Measurements from ENCODE around the gene AP1B1.

Gene AP1B1

DNA sequence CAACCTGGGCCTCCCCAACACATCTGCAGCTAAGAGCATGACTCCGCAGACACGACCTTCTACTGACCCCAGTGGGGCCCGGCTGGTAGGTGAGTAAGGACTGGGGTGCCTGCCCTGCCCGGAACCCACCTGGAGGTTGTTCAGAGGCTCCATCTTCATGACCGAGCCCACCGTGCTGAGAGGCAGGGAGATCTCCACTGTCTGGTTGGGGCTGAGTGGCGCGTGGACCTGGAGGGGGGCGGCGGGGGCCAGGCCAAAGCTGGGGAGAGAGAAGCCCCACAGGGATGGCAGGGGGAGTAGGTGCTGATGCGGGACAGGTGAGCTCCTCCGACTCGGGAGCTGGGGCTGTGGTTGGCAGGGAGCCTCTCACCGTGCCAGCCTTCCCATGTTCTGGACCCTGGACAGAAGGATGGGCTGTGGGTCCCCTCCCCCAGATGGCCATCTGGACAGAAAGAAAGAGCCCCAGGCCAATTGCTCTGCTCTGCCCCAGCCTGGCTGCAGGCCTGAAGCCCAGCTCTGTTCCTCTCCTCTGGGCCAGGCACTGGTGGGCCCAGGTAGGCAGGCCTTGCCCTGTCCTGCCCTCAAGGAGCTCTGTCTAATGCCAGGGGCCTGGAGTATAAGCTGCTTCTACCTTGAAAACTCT, 56.6 kb downstream of the AP1B1 start:
- DNase-seq (ENCODE audit: low read depth): no peak

DNA sequence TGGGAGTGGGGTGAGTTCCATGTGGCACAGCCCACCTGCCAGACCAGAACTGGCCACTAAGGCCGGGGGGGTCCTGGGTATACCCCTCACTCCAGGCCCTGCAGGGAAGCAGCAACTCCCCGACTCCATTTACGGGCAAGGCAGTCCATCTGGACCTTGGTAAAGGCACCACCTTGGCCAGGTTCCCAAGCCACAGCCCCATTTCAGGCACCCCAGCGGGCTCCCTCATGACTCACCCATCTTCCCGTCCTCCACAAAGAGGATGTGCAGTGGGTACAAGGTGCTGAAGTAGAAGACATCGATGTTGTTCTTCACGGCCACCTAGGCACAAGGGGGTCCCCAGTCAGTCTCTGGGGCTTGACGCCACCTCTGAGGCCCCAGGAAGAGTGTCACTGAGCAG, 57.2 kb downstream of the AP1B1 start:
- DNase-seq (ENCODE audit: low read depth): no peak

DNA sequence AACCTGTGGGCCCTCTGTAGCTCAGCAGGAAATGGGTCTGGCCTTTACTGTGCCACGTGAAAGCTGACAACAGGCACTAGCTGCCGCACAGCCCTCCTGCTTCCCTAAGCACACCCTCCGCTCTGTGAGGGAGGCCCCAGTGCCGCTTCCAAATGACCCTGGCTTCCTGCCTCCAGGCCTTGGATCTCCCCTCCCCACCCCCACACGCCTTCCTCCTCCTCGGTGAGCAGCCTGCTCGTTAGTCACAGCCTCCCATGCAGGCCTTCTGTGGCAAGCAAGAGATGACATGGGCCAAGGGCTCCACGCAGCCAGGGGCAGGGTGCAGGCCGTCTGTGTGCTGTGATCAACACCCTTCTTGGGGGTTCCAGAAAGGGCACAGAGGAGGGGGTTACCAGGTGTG, 57.6 kb downstream of the AP1B1 start:
- DNase-seq (ENCODE audit: low read depth): no peak

DNA sequence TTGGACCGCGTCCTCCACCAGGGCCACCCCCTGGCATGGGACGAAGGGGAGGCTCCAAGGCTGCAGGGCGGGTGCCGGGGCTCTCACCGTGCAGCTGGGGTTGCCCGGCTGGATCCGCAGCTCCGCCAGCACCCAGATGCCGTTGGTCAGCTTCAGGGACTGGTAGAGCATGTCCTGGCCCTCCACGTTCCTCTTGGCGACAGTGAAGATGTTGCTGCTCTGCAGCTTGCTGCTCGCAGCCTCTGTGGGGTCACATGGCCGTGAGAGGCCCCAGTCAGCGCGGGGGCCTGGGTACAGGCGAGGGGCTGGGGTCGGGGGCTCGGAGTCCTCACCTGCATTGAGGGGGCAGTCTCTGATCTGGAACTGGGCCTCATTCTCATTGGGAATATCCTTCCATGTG, 58.1 kb downstream of the AP1B1 start:
- no peak for DNase-seq (ENCODE audit: low read depth)

DNA sequence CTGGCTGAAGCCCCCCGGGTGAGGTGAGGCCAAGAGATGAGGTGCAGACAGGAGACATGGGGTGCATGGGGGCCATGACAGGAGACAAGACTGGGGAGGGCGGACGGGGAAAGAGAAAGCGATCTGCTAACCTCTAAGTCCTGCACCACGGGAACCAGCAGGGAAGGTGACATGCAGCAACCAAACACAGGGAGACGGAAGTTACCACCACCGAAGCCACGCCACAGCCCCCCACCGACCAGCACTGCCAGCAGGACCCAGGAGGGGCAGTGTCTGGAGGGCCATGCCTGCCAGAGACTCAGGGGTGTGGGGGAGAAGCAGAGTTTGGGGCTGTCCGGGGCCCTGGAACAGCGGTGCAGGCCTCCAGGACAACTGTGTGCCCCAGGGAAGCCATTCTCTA, 58.8 kb downstream of the AP1B1 start:
- DNase-seq (ENCODE audit: low read depth): no peak

DNA sequence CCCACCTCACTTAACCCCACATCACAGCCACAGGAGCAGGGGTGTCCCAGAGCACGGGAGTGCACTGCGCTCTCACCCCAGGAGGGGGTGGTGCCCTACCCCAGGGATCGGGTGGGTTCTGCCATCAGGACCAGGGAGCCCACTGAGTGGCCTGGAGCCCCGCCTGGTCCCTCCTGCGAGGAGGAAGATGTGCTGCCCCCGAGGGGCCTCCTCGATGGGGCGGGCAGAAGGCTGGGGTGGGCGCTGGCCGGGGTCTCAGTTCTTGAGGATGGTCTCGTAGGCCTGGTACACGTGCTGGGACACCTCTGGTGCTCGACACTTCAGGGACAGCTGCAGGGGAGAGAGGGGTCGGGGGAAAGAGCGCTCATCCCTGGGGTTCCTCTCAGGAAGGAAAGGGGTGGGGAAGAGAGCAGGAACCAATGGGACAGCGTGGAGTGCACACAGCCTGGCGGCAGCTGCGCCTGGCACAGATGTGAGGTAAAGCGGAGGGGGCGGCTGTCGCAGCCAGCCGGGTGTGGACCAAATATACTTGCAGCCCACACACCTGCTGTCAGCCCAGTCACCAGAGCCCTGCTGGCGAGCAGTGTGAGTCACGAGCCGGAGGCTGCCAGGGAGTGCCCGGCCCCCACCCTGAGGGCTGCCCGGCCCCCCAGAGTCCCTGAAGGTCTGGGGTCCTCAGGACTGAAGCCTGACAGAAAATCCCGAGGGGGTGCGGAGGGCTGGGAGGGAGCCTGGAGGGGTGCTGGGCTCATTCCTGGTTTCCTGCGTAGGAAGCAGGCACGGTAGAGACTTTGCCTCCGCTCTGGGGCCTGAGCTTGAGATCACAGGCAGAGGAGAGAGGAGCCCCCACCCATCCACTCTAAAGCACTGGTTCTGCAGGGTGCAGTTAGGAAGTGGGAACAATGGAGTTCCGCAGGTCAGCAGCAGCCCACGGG, 59.5 kb downstream of the AP1B1 start:
- no peak for DNase-seq (ENCODE audit: low read depth)

DNA sequence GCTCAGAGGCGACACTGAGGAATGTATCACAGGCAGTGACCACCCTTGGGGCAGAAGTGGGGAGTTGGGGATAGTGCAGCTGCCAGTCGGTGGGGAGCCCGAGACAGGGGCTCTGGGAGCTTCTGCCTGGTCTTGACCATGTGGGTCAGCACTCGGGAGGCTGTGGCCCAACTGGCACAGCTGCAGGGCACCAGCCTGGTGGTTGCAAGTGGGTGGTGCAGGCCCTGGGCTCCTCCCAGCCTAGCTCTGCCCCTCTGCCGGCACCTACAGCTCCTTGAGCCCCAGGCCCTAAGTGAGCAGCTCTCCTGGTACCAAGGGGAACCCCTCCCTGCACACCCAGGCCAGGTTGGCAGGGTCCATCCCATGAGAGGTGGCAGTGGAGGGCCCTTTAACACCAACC, 60.3 kb downstream of the AP1B1 start:
- no peak for DNase-seq (ENCODE audit: low read depth)

DNA sequence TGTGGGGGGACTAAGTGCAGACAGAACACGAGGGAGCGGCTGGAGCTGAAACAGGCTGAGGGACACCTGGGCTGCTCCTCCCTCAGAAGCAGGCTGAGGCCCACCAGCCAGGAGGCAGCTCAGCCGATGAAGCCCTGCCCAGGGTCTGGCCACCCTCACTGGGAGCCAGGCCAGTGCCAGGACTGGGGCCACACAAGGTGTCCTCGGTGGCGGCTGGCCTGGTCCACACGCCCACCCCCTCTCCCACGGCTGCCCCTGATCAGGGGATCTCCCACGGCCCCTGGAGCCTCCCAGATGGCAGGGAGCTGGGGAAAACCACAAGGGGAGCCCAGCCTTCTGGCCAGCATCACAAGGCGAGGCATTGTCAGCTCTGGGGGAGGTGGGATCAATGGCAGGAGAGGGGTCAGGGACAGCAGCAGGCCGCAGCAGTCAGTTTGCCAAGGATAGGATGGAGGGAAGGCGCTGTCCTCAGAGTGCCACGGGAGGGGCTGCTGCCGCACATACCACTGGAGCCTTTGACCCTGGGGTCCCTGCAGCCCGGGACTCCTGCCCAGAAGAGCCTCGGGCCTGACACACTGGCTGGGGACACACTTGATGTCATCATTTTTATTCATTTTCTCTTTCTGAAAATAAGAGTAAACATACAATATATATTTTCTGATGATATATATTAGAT, 61.1 kb downstream of the AP1B1 start:
- no peak for DNase-seq (ENCODE audit: low read depth)

DNA sequence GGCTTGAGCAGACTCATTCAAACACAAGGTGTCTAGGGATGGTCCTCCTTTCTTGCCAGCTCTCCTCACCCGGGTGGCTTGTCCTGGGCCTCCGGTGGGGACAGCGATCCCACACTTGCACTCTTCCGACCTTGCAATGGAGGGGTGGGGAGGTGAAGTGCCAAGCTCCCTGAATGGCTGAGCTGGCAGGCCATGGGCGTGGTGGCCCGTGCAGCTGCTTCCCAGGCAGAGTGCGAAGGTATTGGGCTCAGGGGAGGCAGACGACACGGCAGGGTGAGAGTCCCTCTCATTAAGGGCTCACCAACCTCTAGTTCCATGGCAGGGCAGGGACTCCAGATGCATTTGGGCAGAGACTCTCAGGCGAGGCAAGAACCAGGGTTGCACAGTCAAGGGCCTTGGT, 61.9 kb downstream of the AP1B1 start:
- DNase-seq (ENCODE audit: low read depth): no peak

DNA sequence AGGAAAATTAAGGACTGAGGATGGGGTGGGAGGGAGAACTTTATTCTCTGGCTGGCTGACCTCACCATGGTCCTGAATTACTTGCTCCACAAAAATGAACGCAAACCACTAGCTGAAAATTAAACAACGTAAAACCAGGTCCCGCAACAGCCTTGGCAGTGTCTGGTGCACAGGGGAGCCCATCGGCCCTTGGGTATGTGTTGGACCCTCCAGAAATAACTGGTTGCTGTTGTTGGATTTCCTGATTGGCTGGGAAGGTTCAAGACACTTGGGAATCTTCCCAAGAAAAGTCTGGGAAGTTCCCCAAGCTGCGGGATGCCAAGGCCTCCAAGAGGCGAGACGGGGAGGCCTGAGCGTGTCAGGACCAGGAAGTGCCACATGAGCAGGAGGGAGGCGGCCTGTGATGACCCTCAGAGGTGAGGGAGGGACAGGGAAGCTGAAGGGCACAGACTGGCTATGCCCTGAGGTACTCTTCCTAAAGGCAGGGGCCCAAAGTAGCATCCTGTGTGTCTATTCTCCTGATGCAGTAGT, 62.5 kb downstream of the AP1B1 start:
- DNase-seq (ENCODE audit: low read depth): no peak

DNA sequence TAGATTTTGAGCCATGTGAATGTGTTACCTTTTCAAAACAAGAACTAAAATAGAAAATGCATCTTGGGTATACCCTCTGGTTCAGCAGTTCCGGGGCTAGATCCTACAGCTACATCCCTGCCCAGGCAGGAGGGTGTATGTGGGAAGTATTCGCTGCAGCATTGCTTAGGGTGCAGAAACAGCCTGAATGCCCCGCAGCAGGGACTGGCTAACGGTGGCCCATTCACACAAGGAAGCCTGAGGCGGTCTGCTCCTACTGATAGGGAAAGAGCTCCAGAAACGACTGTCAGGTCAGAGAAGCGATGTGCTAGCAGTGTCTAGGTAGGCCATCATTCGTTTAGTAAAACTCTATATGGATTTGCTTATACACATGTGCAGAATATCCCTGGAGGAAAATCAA, 63.0 kb downstream of the AP1B1 start:
- DNase-seq (ENCODE audit: low read depth): no peak

DNA sequence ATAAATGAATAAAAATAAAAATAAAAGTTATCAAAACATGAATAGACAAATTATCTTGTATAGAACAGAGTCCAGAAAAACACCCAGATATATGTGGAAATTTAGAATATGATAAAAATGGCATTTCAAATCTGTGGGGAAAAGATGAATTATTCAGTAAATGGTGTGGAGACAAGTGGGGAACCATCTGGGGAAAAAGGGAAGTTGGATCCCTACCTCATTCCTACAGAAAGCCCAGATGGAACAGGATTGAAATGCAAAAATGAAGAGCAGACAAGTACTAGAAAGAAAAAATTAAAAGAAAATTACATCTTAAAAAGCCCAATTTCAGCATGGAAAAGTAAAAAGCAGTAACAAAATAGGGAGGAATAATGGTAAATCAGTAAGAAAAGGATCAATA, 64.7 kb downstream of the AP1B1 start:
- no peak for DNase-seq (ENCODE audit: low read depth)

DNA sequence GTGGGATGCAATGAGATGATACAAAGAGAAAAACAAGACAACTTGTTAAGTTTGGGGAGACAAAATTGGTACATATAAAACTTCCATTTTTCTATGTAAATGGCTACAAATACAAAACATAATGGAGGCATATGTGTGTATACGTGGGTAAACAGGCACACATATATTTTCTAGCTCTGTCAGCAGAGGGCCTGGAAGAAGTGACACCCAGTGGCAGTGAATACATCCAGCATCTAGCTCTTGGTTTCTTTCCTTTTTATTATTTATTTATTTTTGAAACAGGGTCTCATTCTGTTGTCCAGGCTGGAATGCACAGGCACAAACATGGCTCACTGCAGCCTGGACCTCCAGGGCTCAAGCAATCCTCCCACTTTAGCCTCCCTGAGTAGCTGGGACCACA, 67.8 kb downstream of the AP1B1 start:
- DNase-seq (ENCODE audit: low read depth): no peak

DNA sequence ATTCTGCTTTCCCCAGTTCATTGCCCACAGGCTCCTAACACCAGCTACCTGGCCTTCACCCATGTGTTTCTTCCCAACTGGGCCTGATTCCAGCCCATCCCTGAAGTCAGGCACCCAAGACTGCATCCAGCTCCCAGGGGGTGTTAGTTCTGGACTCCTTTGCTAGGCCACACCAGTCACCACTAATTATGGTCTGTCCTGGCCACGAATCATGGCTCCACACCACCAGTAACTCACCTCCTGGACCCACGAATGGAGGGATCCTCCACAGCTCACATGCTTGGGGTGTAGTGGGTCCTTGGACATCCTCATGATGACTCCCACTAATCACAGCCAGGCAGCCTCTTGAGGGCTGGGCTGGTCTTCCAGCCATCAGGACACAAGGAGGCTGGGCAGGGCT, 69.3 kb downstream of the AP1B1 start:
- DNase-seq (ENCODE audit: low read depth): no peak

DNA sequence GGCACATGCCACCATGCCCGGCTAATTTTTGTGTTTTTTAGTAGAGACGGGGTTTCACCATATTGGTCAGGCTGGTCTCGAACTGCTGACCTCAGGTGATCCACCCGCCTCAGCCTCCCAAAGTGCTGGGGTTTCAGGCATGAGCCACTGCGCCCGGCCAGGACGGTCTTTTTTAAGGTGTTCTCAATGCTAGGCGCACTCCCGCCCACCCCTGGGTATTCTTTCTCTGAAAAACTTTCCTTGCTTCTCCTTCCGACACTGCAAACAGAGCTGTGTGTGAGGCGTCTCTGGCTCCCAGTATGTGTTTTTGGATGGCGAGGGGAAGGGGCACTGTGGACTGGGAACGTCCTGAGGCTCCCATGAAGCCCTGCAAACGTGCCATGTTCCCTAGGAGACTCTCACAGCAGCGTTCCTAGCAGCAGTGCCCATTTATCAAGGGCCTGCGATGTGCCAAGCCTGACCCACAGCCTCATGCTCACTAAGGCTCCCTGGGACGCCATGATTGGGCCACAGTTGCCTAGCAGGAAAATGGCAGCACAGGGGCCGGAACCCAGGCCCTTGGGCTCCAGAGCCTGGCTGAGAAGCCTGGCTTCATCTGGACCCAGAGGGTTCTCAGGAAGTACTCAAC, 70.4 kb downstream of the AP1B1 start:
- no peak for DNase-seq (ENCODE audit: low read depth)

DNA sequence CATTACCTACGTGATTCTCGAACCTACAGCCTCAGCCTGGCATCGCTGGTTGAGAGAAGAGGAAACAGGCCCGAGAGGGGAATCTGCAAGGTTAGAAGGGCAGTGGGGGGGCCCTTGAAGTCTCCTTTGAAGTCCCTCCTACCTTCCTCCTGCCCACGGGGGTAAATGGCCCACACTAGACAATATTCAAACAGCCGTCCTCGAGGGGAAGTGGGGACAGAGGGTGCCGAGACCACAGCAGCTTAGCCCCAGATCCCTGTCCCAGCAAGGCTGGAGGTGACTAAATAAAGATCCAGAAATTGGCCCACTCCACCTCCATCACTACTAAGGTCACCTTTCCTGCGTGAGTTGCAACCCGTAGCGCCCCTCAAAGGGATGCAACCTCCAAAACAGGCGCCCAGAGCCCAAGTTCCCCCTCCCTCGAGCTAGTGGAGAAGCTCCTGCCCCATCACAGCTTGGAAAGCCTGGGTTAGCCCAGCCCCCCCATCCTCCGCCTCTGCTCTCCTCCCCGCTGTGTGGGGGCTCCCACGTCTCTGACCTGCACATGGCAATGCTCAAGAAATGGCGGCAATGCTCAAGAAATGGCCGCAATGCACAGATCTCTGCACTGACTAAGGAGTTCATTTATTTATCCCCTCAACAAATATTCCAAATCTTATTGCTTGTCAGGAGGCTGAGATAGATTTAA, 72.1 kb downstream of the AP1B1 start:
- no peak for DNase-seq (ENCODE audit: low read depth)

DNA sequence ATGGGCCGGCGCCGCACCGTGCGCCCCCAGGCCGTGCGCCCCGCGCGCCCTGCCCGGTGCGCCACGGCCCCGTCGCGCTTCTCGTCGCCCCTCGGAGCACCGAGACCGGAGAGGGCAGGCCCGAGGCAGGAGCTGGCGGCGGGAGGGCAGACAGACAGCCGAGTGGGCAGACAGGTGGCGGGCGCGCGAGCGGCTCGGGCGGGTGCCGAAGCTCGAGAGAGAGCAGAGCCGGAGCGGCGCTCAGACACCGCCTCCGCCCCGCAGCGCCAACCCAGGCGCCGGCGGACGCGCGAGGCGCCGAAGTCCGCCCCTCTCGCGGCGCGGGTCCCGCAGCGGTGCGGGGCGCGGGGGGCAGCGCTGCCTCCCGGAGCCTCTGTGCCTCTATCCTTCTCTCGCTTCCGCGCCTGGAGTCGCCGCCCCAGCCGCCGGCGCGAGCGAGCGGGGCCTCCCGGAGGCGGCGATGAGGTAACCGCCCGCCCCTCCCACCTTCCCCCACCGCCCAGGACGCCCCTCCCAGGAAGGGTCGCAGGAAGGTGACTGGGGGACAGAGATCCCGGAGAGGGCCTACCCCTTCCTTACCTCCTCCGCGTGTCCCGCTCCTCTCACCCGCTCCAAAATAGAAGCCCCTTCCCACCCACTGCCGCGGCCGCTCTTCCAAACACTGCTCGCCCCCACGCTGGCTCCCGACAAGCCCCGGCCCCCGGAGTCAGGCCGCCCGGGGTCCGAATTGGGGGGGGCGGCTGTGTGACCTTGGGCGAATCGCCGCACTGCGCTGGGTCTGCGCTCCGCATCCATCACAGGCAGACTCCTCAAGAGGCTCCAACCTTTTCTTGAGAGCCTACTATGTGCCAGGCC, 72.9 kb downstream of the AP1B1 start, which contains the start of gene RASL10A:
Gene RASL10A, minus strand, starts transcription at position 412 of the 855 bp plus-strand sequence. CDS start 451 bp downstream, outside the sequence.
- DNase-seq (ENCODE audit: low read depth): no peak

DNA sequence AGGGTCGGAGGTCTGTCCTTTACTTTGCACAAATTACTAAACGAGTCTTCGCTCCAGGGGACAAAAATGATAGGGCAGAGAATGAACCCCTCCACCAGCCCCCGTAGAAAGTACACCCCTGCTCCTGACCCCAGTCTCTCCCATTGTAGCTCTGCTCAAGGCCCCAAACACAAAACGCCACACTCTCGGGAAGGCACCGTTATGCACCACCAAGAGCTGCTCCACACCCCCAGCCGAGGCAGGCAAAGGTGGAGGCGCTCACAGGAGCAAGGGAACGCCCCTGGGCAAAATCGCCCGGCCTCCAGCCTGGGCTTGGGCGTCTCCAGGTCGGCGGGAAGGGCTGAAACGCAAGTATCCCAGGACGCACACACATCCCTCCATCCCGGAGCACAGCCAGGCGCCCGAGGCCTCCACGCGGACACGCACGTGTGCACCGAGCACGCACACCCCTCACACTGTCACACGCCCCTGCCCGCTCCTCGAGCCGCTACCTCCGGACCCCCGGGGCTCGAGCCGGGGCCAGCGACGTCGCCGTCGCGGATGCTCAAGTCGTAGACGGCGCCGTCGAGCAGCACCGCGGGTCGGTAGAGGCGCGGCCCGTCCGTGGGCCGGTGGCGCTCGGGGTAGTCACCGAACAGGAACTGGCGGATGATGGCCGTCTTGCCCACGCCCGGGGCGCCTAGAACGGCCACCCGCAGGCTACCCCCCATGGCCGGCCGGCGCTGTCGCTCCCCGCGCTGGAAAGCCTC, 73.7 kb downstream of the AP1B1 start:
- no peak for DNase-seq (ENCODE audit: low read depth)

DNA sequence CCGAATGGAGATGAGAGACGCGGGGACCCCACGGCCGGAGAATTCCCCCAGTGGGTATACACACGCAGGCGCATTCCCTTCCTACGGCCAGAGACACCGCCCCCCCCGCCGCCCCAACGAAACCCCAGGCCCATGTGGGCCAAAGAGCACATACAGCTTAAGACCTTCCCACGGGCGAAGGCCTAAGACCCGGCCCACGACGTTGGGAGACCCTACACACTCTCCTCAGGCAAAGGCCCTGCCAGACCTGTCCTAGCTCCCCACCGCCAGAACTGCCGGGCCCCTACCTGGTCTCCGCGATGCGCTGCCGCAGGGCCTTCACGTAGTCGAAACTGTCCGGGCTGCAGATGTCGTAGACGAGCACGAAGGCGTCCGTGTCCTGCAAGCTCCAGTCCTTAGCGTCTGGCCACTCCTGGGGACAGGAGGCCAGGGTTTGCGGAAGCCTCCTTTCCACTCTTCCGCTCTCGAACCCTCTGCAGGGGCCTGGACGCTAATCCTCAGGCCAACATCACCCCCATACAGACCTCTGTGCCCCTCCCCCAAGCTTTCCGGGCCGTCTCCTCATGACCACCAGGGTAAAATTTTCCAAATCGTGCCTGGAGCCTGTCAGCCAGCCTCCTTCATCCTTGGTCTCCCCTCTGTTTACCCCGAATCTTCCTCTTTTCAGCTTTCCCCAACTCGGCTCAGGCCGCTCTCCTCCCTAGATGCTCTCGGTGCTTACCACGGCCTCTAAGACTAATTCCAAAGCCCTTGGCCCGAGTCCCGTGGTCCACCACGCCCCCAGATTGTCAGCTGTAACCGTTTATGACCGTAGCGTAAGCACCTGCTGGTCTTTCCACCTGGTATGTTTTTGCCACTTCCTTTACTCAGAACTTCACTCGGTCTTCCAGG, 74.5 kb downstream of the AP1B1 start:
- no peak for DNase-seq (ENCODE audit: low read depth)
